HepG2 (cell line): ENCODE results near the gene TNFAIP8L2. TPM values are rescaled to one million over a fixed set of nuclear protein-coding genes. Genes with fewer than 3 reads are reported as not detected.

Experiments used
- ADNP ChIP-seq: sonication (generic); formaldehyde crosslinking; IDR thresholded peaks from 2 replicates; pipeline ENCODE4 v1.4.0; 2020; ENCODE audit warnings: missing genetic modification reagents
- ARNT ChIP-seq: fragments of 450-650 bp; IDR thresholded peaks from 2 replicates; pipeline ENCODE4 v1.6.1; 2017
- BRF2 ChIP-seq: sonication (generic); formaldehyde crosslinking; IDR thresholded peaks from 2 replicates; pipeline ENCODE4 v1.8.1; 2022; ENCODE audit warnings: mild to moderate bottlenecking, missing genetic modification reagents
- DBP ChIP-seq: sonication (generic); formaldehyde crosslinking; IDR thresholded peaks from 2 replicates; pipeline ENCODE4 v1.4.0; 2020; ENCODE audit warnings: missing genetic modification reagents; ENCODE audit errors: not compliant biosample characterization
- DPF2 ChIP-seq: sonication (generic); formaldehyde crosslinking; IDR thresholded peaks from 2 replicates; pipeline ENCODE4 v1.4.0; 2020; ENCODE audit warnings: mild to moderate bottlenecking, low read depth, missing genetic modification reagents, borderline replicate concordance
- FOXO1 ChIP-seq: sonication (generic); formaldehyde crosslinking; IDR thresholded peaks from 2 replicates; pipeline ENCODE4 v1.4.0; 2020; ENCODE audit warnings: missing genetic modification reagents
- GMEB2 ChIP-seq: IDR thresholded peaks from 2 replicates; pipeline ENCODE4 v1.6.1; 2016; ENCODE audit warnings: missing biosample characterization, missing genetic modification reagents, low read depth
- IRF9 ChIP-seq: sonication (generic); formaldehyde crosslinking; IDR thresholded peaks from 2 replicates; pipeline ENCODE4 v1.8.0; 2022; ENCODE audit warnings: missing genetic modification reagents, mild to moderate bottlenecking, borderline replicate concordance
- KLF13 ChIP-seq: sonication (generic); formaldehyde crosslinking; IDR thresholded peaks from 2 replicates; pipeline ENCODE4 v1.4.0; 2020; ENCODE audit warnings: mild to moderate bottlenecking, missing genetic modification reagents
- KMT2B ChIP-seq: IDR thresholded peaks from 2 replicates; pipeline ENCODE4 v1.6.1; 2016; ENCODE audit warnings: missing genetic modification reagents, missing compliant biosample characterization
- POLR2A ChIP-seq, 2 experiments: IDR thresholded peaks; 2 replicates each; pipeline ENCODE4 v1.6.1; 2011; ENCODE audit warnings: low read depth in 2 of 2, low read length in 2 of 2, mild to moderate bottlenecking in 1 of 2, moderate library complexity in 1 of 2; ENCODE audit not compliant: insufficient read depth in 1 of 2
- PTBP1 ChIP-seq: fragments of 200-400 bp; formaldehyde crosslinking; IDR thresholded peaks from 2 replicates; pipeline ENCODE4 v1.6.1; 2018; ENCODE audit warnings: low read length, low read depth; ENCODE audit not compliant: poor library complexity, severe bottlenecking
- REST ChIP-seq, 2 experiments: IDR thresholded peaks; 2 replicates each; pipeline ENCODE4 v1.6.1; 2011 to 2012; ENCODE audit warnings: low read length in 2 of 2, borderline replicate concordance in 1 of 2, low read depth in 1 of 2, mild to moderate bottlenecking in 1 of 2, moderate library complexity in 1 of 2
- SATB2 ChIP-seq: sonication (generic); formaldehyde crosslinking; IDR thresholded peaks from 2 replicates; pipeline ENCODE4 v1.5.0; 2020; ENCODE audit warnings: missing genetic modification reagents
- TFDP1 ChIP-seq: IDR thresholded peaks from 2 replicates; pipeline ENCODE4 v1.6.1; 2016; ENCODE audit warnings: missing compliant biosample characterization, missing genetic modification reagents, borderline replicate concordance
- ZC3H13 ChIP-seq: sonication (generic); formaldehyde crosslinking; IDR thresholded peaks from 2 replicates; pipeline ENCODE4 v1.8.1; 2023; ENCODE audit warnings: mild to moderate bottlenecking, missing genetic modification reagents, moderate library complexity
- ZNF367 ChIP-seq: sonication (generic); formaldehyde crosslinking; IDR thresholded peaks from 2 replicates; pipeline ENCODE4 v1.4.0; 2020; ENCODE audit warnings: missing genetic modification reagents, borderline replicate concordance
- ZNF768 ChIP-seq: sonication (generic); formaldehyde crosslinking; IDR thresholded peaks from 2 replicates; pipeline ENCODE4 v1.4.0; 2020; ENCODE audit warnings: missing genetic modification reagents
- ZNF788 ChIP-seq: sonication (generic); formaldehyde crosslinking; IDR thresholded peaks from 2 replicates; pipeline ENCODE4 v1.5.0; 2020; ENCODE audit warnings: mild to moderate bottlenecking, missing genetic modification reagents, borderline replicate concordance
- polyA plus RNA-seq, 8 experiments: library from polyadenylated mRNA; depleted of rRNA in 3 of 8; stranded (reverse) in 7 of 8; unstranded in 1 of 8; fragments of >200 nt; fragmentation: Illumina TruSeq in 4 of 8; extraction: Trizol in 4 of 8; gene quantifications; 2 replicates each; pipeline versions ENCODE4 v1.2.1 to v1.2.3, GENCODE V29; 2011 to 2016; ENCODE audit warnings: low read depth in 4 of 8, missing spikeins in 1 of 8, mixed read lengths in 1 of 8; ENCODE audit not compliant: insufficient read depth in 1 of 8
- total RNA-seq, 5 experiments: library from RNA; depleted of rRNA; stranded (reverse); fragments of >200 nt; fragmentation: Illumina TruSeq; extraction: Trizol; gene quantifications; 2 replicates each; pipeline ENCODE4 v1.2.3, GENCODE V29; 2016; ENCODE audit warnings: low read depth in 1 of 5

Gene TNFAIP8L2
- total and polyA plus RNA-seq, 2 of the 13 experiments (the other 11 are each of a cell fraction or from before 2014, with no cell fraction given): not detected

- no peak for TF ChIP-seq IRF9 (CRISPR knock-in tag)
- no peak for TF ChIP-seq BRF2 (CRISPR knock-in tag)
- TF ChIP-seq ZNF768: no peak
- TF ChIP-seq ZC3H13 (CRISPR knock-in tag): 0 out of 2 replicates have a peak, but pooled peaks have one; percentile 28
- peak; percentile 74 to 84 for TF ChIP-seq POLR2A (IDR thresholded peaks at IDR 0.05; ENCODE audit: insufficient read depth in 1 of 2, low read depth in 2 of 2, low read length in 2 of 2)
- TF ChIP-seq DPF2 (CRISPR knock-in tag): no peak
- TF ChIP-seq ZNF367 (CRISPR knock-in tag): no peak
- no peak for TF ChIP-seq GMEB2 (CRISPR knock-in tag)
- no peak for TF ChIP-seq ARNT
- no peak for TF ChIP-seq DBP (CRISPR knock-in tag)
- TF ChIP-seq SATB2 (CRISPR knock-in tag): no peak
- TF ChIP-seq ZNF788 (CRISPR knock-in tag): 0 out of 2 replicates have a peak, but pooled peaks have one; percentile 19
- no peak; the same call in none of the 2 replicates for TF ChIP-seq KMT2B
- TF ChIP-seq KLF13 (CRISPR knock-in tag): no peak
- TF ChIP-seq TFDP1 (CRISPR knock-in tag): peak; percentile 64; the same call in 1 of the 2 replicates
- no peak for TF ChIP-seq ADNP (CRISPR knock-in tag)
- no peak for TF ChIP-seq FOXO1 (CRISPR knock-in tag)
- TF ChIP-seq REST (IDR thresholded peaks at IDR 0.05; ENCODE audit: borderline replicate concordance in 1 of 2, low read depth in 1 of 2, low read length in 2 of 2): peak in 1 of 2 experiments; percentile 12; a peak in 1 of 4 replicates
- no peak for TF ChIP-seq PTBP1
These were observed 42.0 kb downstream of the TNFAIP8L2 start, which contains the start of gene PIP5K1A (continued) for GRCh38 chr1:151198254-151199127.
